HG02938 (cell line): ENCODE results near the gene INPP5A.
"Not testable (repeated sequence)": the region's sequence is repeated elsewhere in the genome, so short reads cannot be mapped to it uniquely, and the experiment has no call there.

Source experiments
- ATAC-seq: cut with Tn5 transposase; IDR thresholded peaks from one replicate; pipeline ENCODE4 v1.9.1; 2021; ENCODE audit warnings: mild to moderate bottlenecking, moderate library complexity; ENCODE audit not compliant: unreplicated experiment

Gene INPP5A

GRCh38 chr10:132825783-132826523 lies 288.4 kb downstream of the INPP5A start:
- not testable (repeated sequence) for ATAC-seq

- ATAC-seq, result no peak
Observed at GRCh38 chr10:132826524-132827422, 289.2 kb downstream of the INPP5A start.

- ATAC-seq, result no peak
Observed at GRCh38 chr10:132827423-132827789, 289.8 kb downstream of the INPP5A start.

GRCh38 chr10:132827861-132828539 lies 290.4 kb downstream of the INPP5A start:
- no peak for ATAC-seq

GRCh38 chr10:132828681-132829080 lies 291.1 kb downstream of the INPP5A start:
- no peak for ATAC-seq

GRCh38 chr10:132829403-132829802 lies 291.8 kb downstream of the INPP5A start:
- ATAC-seq, result no peak

GRCh38 chr10:132832186-132832969 lies 294.8 kb downstream of the INPP5A start:
- ATAC-seq, result no peak
